Prostate gland (tissue), 2 donors: Measurements from ENCODE around the gene PPP2R2B. TPM values are rescaled to one million over a fixed set of nuclear protein-coding genes. Genes with fewer than 3 reads are reported as not detected.

Source experiments
- DNase-seq: peaks from one replicate; pipeline ENCODE4 v3.0.0-alpha.2; 2019; ENCODE audit warnings: low spot score
- H3K27ac ChIP-seq, 2 donors: fragments of 200-600 bp; sonication (generic); 2 replicates each; pipeline ENCODE4 v1.5.1; 2017 to 2019
- H3K27me3 ChIP-seq: fragments of 200-600 bp; sonication (generic); replicated peaks from 2 replicates; pipeline ENCODE4 v1.5.1; 2019; ENCODE audit not compliant: insufficient read depth
- H3K36me3 ChIP-seq, 2 donors: fragments of 200-600 bp; sonication (generic); 1 replicate in 1 of 2; 2 replicates in 1 of 2; pipeline versions ENCODE4 v1.5.1 to v1.8.1; 2017 to 2019
- H3K4me1 ChIP-seq: fragments of 200-600 bp; sonication (generic); replicated peaks from 2 replicates; pipeline ENCODE4 v1.5.1; 2019
- H3K4me3 ChIP-seq, 2 donors: fragments of 200-600 bp; sonication (generic); 2 replicates each; pipeline ENCODE4 v1.5.1; 2017 to 2019
- H3K9me3 ChIP-seq: fragments of 200-600 bp; sonication (generic); 2 replicates; pipeline ENCODE4 v1.5.1; 2017
- POLR2A ChIP-seq: fragments of 450-650 bp; IDR thresholded peaks from one replicate; pipeline ENCODE4 v1.6.1; 2016; ENCODE audit warnings: antibody characterized with exemption, mild to moderate bottlenecking
- POLR2AphosphoS5 ChIP-seq: sonication (generic); formaldehyde crosslinking; IDR thresholded peaks from one replicate; pipeline ENCODE4 v1.6.1; 2017; ENCODE audit warnings: antibody characterized with exemption
- WGBS: methylation state at CpG from one replicate; pipeline ENCODE4 v1.1.5; 2018; 5-methylcytosine and 5-hydroxymethylcytosine counted together
- intact Hi-C: fragments of 100-400 bp; cut with DNase I; formaldehyde crosslinking; loops from one replicate; pipeline ENCODE4 v1.14.2; 2022
- total RNA-seq, 2 donors: library from RNA; depleted of rRNA; stranded (reverse); fragments of >200 nt; gene quantifications; one replicate each; pipeline ENCODE4 v1.1.0, GENCODE V29; 2016
- TF ChIP-seq, protein P1 (sequence below), 4 experiments: fragments of 200-600 bp in 2 of 4; fragments of 450-650 bp in 2 of 4; sonication (generic) in 2 of 4; IDR thresholded peaks; 1 replicate in 3 of 4; 2 replicates in 1 of 4; pipeline ENCODE4 v1.5.1; 2016 to 2019; ENCODE audit warnings: antibody characterized with exemption in 4 of 4, mild to moderate bottlenecking in 2 of 4, moderate library complexity in 2 of 4

Gene PPP2R2B
- total RNA-seq, 2 donors from 2014 or later = 0.68 to 2.6 TPM

DNA sequence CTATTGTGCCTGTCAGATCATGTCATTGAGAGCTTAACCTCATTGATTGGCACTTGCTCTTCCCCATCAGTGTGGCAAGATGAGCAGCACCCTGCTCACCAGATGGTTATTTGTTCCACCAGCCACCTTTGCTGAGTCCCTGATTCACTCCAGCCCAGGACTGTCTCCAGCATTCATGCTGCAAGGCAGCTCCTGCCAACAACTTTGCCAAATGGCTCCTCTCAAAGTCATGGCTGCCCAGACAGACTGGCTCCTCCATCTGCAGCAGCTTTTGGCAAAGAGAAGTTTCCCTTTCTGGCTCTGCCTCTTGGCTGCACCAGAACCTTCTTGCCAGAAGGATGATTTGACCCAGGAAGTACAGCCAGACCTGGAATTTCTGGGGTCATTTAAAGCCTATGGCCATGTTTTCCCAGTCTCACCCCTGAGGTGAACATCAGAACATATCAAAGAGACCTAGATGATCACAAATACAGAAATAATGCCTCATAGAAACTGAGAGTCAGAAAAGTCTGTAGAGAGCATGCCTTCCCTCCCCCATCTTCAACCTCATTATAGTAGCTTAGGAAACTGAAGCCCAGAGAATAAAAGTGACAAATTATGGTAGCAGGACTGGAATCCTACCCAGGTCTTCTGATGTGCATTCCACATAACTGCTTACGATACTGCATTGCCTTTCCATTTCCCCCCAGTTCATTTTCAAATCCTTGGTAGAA is 10.4 kb downstream of the PPP2R2B start:
- TF ChIP-seq POLR2AphosphoS5 (no peak), POLR2A (no peak)
- TF ChIP-seq, protein P1, sequence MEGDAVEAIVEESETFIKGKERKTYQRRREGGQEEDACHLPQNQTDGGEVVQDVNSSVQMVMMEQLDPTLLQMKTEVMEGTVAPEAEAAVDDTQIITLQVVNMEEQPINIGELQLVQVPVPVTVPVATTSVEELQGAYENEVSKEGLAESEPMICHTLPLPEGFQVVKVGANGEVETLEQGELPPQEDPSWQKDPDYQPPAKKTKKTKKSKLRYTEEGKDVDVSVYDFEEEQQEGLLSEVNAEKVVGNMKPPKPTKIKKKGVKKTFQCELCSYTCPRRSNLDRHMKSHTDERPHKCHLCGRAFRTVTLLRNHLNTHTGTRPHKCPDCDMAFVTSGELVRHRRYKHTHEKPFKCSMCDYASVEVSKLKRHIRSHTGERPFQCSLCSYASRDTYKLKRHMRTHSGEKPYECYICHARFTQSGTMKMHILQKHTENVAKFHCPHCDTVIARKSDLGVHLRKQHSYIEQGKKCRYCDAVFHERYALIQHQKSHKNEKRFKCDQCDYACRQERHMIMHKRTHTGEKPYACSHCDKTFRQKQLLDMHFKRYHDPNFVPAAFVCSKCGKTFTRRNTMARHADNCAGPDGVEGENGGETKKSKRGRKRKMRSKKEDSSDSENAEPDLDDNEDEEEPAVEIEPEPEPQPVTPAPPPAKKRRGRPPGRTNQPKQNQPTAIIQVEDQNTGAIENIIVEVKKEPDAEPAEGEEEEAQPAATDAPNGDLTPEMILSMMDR (IDR thresholded peaks at IDR 0.05) = no peak
- H3K27me3 ChIP-seq = no peaks in the 10 kb centered on the region
- no peaks in the 10 kb centered on the region for H3K9me3 ChIP-seq
- DNase-seq = no peak
- 42% methylated on average over 1 of the region's 1 CpG for WGBS
- no peak overlapping the region for H3K4me3 ChIP-seq
- H3K4me1 ChIP-seq = no peaks in the 10 kb centered on the region
- intact Hi-C loops = no loop called here
- no peaks in the 10 kb centered on the region for H3K36me3 ChIP-seq
- H3K27ac ChIP-seq = no peak overlapping the region

DNA sequence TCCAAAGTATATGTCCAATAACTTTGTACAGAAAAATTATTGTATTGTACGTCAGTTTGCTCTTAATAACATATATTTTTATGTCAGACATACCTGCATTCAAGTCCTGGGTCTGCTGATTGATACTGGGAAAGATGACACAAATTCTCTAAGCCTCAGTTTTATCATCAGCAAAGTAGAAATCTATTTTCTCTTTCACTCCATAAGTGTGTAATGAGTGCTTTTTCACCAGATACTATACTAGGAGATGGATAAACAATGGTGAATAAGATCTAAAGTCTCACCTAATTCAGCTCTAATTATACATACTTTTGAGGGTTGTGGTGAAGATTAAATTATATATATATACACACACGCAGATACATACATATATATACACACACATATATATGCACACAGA is 12.3 kb downstream of the PPP2R2B start:
- no peaks in the 10 kb centered on the region for H3K36me3 ChIP-seq
- intact Hi-C loops = no loop called here
- WGBS = 94% methylated on average over 2 of the region's 2 CpGs

DNA sequence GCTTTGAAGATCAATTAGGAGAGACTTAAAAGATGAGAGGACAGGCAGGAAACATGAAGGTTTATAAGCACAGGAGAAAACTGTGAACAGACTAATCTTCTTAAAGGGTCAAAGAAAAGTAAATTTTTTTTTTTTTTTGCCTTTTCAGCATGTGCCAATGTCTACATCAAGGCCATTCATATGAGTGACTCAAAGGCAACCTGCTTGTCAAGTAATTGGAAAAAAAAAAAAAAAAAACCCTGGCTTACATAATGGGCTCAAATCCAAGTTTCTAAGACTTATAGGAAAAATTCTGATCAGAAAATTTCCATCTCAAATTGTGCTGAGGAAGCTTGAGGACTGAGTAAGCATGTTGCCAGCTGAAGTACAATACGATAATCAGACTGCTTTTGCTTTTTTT is 15.9 kb downstream of the PPP2R2B start:
- Histone ChIP-seq H3K27me3 (no peaks in the 10 kb centered on the region), H3K9me3 (no peaks in the 10 kb centered on the region), H3K4me1 (no peaks in the 10 kb centered on the region), H3K4me3 (no peak overlapping the region), H3K36me3 (no peaks in the 10 kb centered on the region), H3K27ac (no peak overlapping the region)
- 88% methylated on average over 1 of the region's 1 CpG for WGBS
- TF ChIP-seq, protein P1 (IDR thresholded peaks at IDR 0.05) = no peak
- TF ChIP-seq POLR2AphosphoS5 (no peak), POLR2A (no peak)
- no peak for DNase-seq
- intact Hi-C loops = no loop called here

More for the DNA sequence above, 12.3 kb downstream of the PPP2R2B start:
- DNase-seq = no peak
- H3K9me3 ChIP-seq = no peaks in the 10 kb centered on the region
- TF ChIP-seq, protein P1 (IDR thresholded peaks at IDR 0.05) = no peak
- TF ChIP-seq POLR2A (no peak), POLR2AphosphoS5 (no peak)
- no peak overlapping the region for H3K4me3 ChIP-seq
- no peak overlapping the region for H3K27ac ChIP-seq
- H3K27me3 ChIP-seq = no peaks in the 10 kb centered on the region
- H3K4me1 ChIP-seq = no peaks in the 10 kb centered on the region

DNA sequence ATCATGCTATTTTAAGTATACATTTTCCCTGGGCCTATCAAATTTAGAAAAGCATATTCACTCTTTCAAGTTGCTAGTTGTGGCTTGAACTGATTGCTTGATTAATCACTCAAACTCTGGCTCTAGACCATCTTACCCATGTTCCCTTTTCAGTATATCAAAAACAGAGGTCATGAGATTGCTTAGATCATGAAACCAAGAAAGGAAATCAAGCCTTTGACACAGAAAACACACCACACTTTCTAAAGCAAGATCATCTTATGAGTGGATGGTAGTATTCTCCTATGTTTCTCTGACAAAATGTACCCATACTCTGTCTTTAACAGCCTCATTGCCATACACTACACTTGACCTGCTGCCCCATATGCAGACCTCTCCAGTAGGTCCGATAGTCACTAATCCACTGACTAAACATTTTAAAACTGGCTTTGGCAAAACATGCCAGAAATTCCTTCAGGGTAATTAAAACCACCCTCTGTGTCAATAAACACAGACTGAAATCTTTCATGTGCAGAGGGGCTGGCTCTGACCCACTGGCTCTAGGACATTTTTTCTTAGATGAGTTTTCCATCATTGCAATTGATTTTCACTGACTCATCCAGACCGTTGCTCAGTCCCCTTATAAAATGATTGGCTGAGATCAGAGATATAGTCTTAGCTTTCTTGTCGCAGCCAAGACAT is 18.2 kb downstream of the PPP2R2B start:
- no peak overlapping the region for H3K4me3 ChIP-seq
- intact Hi-C loops = no loop called here
- TF ChIP-seq POLR2A (no peak), POLR2AphosphoS5 (no peak)
- TF ChIP-seq, protein P1 (IDR thresholded peaks at IDR 0.05) = no peak
- H3K9me3 ChIP-seq = no peaks in the 10 kb centered on the region
- H3K4me1 ChIP-seq = no peaks in the 10 kb centered on the region
- H3K27me3 ChIP-seq = no peaks in the 10 kb centered on the region
- no peak for DNase-seq
- 13% methylated on average over 3 of the region's 3 CpGs for WGBS
- no peaks in the 10 kb centered on the region for H3K36me3 ChIP-seq
- H3K27ac ChIP-seq = no peak overlapping the region

DNA sequence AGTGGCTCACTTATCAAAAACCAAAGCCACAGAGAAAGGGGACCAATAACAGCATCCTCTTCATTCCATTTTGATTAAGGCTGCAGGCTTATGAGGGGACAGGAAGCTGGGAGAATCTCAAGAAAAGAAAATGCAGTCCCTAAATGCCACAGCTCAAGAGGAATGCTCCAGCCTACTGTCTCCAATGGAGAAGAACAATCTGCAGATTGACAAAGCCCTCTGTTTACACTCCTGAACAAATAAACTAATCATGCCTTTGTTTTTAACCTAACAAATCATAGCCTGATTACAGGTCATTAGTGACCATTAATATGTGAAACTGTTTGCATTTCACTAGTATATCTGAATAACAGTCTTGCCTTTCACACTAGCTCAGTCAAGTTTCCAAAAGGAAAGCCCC is 26.5 kb downstream of the PPP2R2B start:
- no peaks in the 10 kb centered on the region for H3K36me3 ChIP-seq
- H3K27me3 ChIP-seq = no peaks in the 10 kb centered on the region
- no peaks in the 10 kb centered on the region for H3K9me3 ChIP-seq
- no peak overlapping the region for H3K27ac ChIP-seq
- DNase-seq = no peak
- intact Hi-C loops = no loop called here
- no peak overlapping the region for H3K4me3 ChIP-seq
- no peaks in the 10 kb centered on the region for H3K4me1 ChIP-seq
- TF ChIP-seq POLR2A (no peak), POLR2AphosphoS5 (no peak)
- TF ChIP-seq, protein P1 (IDR thresholded peaks at IDR 0.05) = no peak
